GM21717 (cell line): ENCODE measurements around the gene PXDC1.
"Not testable (repeated sequence)": the region's sequence is repeated elsewhere in the genome, so short reads cannot be mapped to it uniquely, and the experiment has no call there.

Experiments
- ATAC-seq: cut with Tn5 transposase; IDR thresholded peaks from one replicate; pipeline ENCODE4 v1.9.1; 2021; ENCODE audit warnings: mild to moderate bottlenecking, moderate library complexity; ENCODE audit not compliant: unreplicated experiment

The PXDC1 gene

GRCh38 chr6:3677351-3677750 lies 74.2 kb downstream of the PXDC1 start:
- not testable (repeated sequence) for ATAC-seq
